Spleen (tissue), 7 donors: ENCODE data around the gene SDC1.

ENCODE experiments used
- POLR2A ChIP-seq, 3 donors: fragments of 450-650 bp; IDR thresholded peaks; one replicate each; pipeline ENCODE4 v1.5.1; 2017; ENCODE audit warnings: antibody characterized with exemption in 3 of 3, mild to moderate bottlenecking in 1 of 3
- POLR2AphosphoS5 ChIP-seq, 3 donors: sonication (generic); formaldehyde crosslinking; IDR thresholded peaks; one replicate each; pipeline ENCODE4 v1.5.1; 2017; ENCODE audit warnings: antibody characterized with exemption in 3 of 3
- TF ChIP-seq, protein P1 (sequence below), 11 experiments: fragments of 200-600 bp in 7 of 11; fragments of 450-650 bp in 4 of 11; sonication (generic) in 4 of 11; IDR thresholded peaks in 8 of 11; conservative IDR thresholded peaks in 3 of 11; 1 replicate in 7 of 11; 2 replicates in 4 of 11; pipeline versions ENCODE4 v1.4.0 to v1.8.0; 2016 to 2021; ENCODE audit warnings: antibody characterized with exemption in 11 of 11, inconsistent platforms in 4 of 11, mild to moderate bottlenecking in 1 of 11
- donor health status: DM: no; HTN: no; CAD: no; lungs with moderate emphysema.
- donor health status: DM: no; HTN: no; CAD: no.
- donor health status: DM: no; HTN: no; CAD: no.

DNA sequence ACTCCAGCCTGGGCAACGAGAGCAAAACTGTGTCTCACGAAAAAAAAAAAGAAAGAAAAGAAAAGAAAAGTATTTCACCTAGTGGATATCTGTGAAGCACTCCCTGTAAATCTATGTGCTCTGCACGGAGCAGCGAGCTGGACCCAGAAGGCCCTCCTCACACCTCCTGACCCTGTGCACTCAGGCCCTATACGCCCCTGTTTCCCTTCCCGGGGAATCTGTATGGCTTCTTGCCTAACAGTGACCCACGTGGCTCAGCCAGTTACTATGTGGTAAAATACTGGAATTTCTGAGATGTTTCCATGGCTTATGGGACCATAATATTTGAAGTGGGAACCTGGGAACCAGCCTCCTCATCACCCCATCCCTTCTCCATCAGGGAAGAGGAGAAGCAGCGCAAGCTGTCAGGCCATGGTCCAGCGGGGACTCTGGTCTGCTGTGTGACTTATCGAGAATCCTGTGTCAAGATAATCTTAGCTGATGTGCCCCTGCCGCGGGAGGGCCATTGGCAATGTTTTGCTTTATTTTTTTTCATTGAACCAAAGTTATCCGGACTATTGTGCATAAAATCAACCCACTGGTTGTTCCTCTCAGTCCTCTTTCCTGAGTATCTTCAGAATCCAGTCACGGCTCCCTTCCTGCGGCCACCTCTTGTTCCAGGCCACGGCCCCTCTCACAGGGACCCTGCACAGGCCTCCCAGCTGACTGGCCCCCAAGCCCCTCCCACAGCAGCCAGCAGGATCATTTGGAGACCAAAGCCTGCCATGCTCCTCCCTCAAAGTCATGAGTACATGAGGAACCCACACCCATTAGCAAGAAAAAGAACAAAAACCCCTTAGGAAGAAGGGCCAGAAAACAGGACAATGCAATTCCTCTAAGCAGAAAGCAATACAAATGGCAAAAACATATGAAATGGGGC is 30.6 kb downstream of the SDC1 start:
- TF ChIP-seq, protein P1, sequence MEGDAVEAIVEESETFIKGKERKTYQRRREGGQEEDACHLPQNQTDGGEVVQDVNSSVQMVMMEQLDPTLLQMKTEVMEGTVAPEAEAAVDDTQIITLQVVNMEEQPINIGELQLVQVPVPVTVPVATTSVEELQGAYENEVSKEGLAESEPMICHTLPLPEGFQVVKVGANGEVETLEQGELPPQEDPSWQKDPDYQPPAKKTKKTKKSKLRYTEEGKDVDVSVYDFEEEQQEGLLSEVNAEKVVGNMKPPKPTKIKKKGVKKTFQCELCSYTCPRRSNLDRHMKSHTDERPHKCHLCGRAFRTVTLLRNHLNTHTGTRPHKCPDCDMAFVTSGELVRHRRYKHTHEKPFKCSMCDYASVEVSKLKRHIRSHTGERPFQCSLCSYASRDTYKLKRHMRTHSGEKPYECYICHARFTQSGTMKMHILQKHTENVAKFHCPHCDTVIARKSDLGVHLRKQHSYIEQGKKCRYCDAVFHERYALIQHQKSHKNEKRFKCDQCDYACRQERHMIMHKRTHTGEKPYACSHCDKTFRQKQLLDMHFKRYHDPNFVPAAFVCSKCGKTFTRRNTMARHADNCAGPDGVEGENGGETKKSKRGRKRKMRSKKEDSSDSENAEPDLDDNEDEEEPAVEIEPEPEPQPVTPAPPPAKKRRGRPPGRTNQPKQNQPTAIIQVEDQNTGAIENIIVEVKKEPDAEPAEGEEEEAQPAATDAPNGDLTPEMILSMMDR (IDR thresholded peaks at IDR 0.05 in 8 of 11, conservative IDR thresholded peaks at IDR 0.05 in 3 of 11): no peak
- TF ChIP-seq POLR2AphosphoS5 (IDR thresholded peaks at IDR 0.05) (no peak), POLR2A (IDR thresholded peaks at IDR 0.05) (no peak)
